D721Med (cell line): ENCODE results near the gene SNX10.

Source experiments
- DNase-seq: peaks from one replicate; pipeline ENCODE4 v3.0.0; 2011; ENCODE audit warnings: low spot score; ENCODE audit not compliant: insufficient read length
- FAIRE-seq: peaks from 2 replicates; lab custom pipeline; 2011; peaks lifted over from hg19 to GRCh38; lab: Jason Lieb, UNC
- CTCF ChIP-seq: IDR thresholded peaks from 2 replicates; pipeline ENCODE4 v1.5.1; 2012; ENCODE audit warnings: mild to moderate bottlenecking, control low read depth; ENCODE audit not compliant: insufficient read depth; ENCODE audit errors: missing control alignments

SNX10 gene

GRCh38 chr7:26309089-26309488, 17.4 kb downstream of the SNX10 start:
- DNase-seq (no peak), FAIRE-seq (no peak)
- no peak for TF ChIP-seq CTCF

GRCh38 chr7:26311798-26312197, 20.1 kb downstream of the SNX10 start:
- DNase-seq: no peak
- TF ChIP-seq CTCF: no peak
- no peak for FAIRE-seq

GRCh38 chr7:26317211-26317610, 25.5 kb downstream of the SNX10 start:
- no peak for TF ChIP-seq CTCF
- DNase-seq: no peak
- FAIRE-seq: no peak

GRCh38 chr7:26318921-26319320, 27.3 kb downstream of the SNX10 start:
- no peak for FAIRE-seq

GRCh38 chr7:26319636-26320035, 28.0 kb downstream of the SNX10 start:
- no peak for DNase-seq
- TF ChIP-seq CTCF: no peak
- no peak for FAIRE-seq

More at GRCh38 chr7:26318921-26319320, 27.3 kb downstream of the SNX10 start:
- no peak for DNase-seq
- TF ChIP-seq CTCF: no peak

- FAIRE-seq (no peak), DNase-seq (no peak)
- no peak for TF ChIP-seq CTCF
Observed at GRCh38 chr7:26320878-26321277, 29.2 kb downstream of the SNX10 start.

- TF ChIP-seq CTCF: no peak
Observed at GRCh38 chr7:26321435-26321834, 29.8 kb downstream of the SNX10 start.

More at GRCh38 chr7:26321435-26321834, 29.8 kb downstream of the SNX10 start:
- FAIRE-seq (no peak), DNase-seq (no peak)
